Activated CD8-positive, alpha-beta memory T cell treated with anti-CD3 and anti-CD28 coated beads for 48 hours (primary cell): Measurements from ENCODE around the gene COX15.
"Not testable (repeated sequence)": the region's sequence is repeated elsewhere in the genome, so short reads cannot be mapped to it uniquely, and the experiment has no call there.

Source experiments
- DNase-seq, 3 experiments: peaks; one replicate each; pipeline ENCODE4 v3.0.0-alpha.2; 2020; ENCODE audit warnings: low read depth in 2 of 3, low spot score in 2 of 3

Gene COX15

DNA sequence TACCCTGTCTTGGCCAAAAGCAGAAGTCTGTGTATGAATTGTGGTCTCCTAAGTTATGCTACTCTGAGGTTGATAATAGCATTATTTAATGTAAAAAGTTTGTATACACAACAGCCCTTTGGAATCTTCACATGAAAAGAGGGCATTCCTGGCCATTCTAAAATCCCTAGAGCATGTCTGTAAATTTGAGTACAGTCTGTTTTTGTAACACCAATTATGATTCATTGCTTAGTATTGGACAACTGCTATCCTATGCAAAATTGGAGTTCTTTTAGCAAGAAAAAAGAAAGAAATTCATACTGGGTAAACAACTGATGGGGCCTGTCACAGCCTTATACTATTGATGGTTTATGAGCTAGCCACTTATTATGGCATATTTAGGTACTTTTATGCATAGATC lies 10.3 kb upstream of the COX15 start:
- no peak for DNase-seq

DNA sequence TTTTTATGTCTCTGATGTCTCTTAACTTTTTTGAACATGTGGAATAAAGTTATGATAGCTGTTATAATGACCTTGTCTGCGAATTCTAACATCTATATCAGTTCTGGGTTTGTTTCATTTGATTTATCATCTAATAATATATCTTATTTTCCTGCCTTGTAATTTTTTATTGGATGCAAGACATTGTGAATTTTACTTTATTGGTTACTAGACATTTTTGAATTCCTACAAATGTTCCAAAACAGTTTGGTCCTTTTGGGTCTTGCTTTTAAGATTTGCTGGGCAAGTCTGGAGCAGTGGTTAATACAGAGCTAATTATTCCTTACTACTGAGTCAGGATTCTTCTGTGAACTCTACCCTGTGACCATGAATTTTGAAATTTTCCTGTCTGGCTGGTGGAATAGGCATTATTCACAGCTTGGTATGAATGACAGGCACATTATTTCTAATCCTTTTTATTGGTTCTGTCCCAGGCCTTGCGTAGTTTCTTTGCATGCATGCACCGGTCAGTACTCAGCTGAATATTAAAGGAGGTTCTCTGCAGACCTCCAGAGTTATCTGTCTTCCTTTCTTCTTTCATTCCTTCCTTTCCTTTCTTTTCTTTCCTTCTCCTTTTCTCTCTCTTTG lies 9.1 kb upstream of the COX15 start:
- no peak for DNase-seq

DNA sequence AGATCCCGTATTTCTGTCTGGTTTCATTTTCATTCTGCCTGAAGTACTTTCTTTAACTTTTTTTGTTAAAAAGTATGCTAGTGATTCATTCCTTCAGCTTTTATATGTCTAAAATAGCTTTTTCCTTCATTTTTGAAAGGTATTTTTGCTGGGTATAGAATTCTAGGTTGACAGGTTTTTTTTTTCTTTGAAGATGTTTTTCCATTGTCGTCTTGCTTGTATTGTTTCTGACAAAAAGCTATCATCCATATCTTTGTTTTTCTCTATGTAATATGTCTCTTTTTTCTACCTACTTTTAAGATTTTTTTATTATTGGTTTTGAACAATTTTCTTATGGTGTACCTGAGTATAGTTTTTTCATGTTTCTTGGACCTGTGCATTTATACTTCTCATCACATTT lies 8.3 kb upstream of the COX15 start:
- no peak for DNase-seq

DNA sequence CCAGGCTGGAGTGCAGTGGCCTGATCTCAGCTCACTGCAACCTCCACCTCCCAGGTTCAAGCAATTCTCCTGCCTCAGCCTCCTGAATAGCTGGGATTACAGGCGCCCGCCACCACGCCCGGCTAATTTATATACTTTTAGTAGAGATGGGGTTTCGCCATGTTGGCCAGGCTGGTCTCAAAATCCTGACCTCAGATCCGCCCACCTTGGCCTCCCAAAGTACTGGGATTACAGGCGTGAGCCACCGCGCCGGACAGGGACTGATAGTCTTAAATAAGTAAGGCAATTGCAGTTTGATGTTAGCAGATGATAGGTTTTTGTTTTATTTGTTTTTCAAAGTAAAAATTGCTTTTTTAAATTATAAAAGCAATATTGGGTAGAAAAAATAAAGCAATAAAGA lies 2.2 kb upstream of the COX15 start:
- DNase-seq, result not testable (repeated sequence)

DNA sequence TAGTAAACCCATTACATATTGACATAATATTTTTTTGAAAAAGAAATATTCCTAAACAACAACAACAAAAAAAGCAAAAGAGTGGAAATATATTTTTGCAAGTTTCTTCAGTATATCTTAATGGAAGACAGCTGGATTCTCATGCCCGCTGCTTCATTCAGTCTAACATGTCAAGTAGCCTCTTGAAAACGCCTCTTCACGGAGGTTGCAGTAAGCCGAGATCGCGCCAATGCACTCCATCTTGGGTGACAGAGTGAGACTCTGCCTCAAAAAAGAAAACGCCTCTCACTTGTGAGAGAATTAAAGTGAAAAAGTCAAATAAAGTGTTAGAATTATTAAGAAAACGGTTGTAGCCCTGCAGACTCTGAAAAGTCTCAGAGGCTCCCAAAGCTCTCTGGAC lies 1.4 kb upstream of the COX15 start:
- DNase-seq, result no peak

DNA sequence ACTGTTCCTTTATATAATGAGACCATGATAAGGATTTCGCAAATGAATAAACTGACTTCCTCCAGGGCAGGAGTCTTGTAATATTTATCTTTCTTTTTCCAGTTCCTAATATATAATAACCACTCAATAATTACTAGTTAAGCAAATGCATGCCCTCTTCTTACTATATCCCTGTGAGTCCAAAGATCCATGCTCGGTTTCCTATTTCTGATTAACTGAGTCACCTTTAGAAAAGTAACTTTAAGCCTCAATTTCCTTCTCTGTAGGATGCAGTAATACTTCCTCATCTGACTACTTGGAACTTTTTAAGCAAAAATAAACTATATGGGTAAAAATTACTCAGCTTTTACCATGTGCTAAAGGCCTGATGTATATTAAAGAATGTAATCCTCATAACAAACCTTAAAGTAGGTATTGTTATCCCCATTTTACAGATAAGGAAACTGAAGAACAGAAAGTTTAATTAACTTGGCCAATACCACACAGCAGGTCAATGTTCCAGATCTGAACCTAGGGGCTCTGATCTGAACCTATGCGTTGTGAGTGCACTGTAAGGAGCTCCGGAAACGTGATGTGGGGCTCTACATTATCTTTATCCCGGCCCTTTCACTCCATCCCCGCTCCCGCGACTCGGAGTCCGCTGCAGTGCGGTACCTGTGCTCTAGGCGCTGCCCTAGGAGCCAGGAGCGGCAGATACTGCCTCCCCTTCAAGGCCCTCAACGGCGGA lies 458 bp downstream of the COX15 start:
- no peak for DNase-seq

DNA sequence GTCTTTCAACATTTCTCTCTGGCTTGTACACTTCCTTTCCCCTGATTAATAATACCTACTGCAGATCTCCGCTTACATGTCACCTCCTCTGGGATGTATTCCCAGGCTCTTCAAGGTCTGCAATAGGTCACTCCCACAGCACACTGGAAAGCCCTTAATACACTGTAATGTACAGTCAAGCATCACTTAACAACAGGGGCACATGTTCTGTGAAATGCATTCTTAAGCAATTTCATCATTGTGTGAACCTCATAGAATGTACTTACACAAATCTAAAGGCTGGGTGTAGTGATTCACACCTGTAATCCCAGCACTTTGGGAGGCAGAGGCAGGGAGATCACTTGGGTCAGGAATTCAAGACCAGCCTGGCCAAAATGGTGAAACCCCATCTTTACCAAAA lies 1.9 kb downstream of the COX15 start:
- DNase-seq, result no peak

DNA sequence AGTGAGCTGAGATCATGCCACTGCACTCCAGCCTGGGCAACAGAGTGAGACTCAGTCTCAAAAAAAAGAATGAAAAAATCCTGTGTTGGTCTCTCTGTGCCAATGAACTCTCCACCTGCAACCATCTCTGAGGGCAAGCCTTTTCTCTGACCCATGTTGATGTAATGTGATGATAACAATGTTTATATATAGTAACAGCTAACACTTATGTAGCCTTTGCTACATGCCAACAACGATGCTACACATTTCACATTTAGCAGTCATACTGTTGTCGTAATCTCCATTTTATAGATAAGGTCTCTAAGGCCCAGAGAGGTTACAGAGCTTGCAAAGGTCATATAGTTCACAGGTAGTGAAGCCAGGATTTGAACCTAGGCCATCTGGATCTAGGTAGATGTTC lies 11.5 kb downstream of the COX15 start:
- no peak for DNase-seq

DNA sequence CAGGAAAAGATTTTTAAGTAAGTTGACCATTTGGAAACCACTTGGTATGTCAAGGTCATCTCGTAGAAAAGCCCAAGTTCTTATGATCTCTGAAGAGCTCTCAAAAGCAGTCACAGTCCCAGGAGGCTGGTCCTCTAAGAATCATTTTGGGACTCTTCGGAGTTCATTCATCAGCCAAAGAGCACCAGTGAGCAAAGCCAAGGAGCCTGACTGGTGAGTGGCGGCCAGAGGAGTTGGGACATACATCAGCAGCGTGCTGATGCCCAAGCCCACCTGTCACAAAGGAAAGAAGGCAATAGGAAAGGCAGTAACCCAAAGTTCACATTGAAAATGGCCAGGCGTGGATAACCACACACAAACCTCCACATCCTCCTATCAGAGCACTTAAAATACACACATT lies 17.5 kb downstream of the COX15 start:
- DNase-seq, result no peak

DNA sequence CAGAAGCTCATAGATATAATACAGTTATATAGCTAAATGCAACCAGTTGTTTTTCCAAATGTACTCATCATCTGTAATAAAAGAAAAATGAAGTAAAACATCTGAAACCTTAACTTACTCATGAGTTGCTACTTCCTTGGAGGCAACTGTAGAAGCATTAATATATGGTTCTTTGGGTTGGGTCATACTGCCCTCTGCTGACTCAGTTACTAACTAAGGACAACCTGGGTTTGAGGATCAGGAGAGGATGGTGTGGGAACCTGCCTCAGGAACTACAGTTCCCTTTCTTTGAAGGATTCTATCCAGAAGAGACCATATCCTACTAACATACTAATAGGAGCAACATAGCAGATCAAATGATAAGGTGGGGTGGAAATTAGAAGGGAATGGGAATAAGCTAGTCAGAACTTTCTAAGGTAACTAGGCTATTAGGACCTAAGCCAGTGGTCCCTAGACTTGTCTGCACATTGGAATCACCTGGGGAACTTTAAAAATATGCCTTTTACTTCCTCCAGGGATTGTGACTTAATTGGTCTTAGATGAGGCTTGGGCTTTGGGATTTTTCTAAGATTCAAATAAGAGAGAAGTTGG lies 20.7 kb downstream of the COX15 start:
- no peak for DNase-seq

DNA sequence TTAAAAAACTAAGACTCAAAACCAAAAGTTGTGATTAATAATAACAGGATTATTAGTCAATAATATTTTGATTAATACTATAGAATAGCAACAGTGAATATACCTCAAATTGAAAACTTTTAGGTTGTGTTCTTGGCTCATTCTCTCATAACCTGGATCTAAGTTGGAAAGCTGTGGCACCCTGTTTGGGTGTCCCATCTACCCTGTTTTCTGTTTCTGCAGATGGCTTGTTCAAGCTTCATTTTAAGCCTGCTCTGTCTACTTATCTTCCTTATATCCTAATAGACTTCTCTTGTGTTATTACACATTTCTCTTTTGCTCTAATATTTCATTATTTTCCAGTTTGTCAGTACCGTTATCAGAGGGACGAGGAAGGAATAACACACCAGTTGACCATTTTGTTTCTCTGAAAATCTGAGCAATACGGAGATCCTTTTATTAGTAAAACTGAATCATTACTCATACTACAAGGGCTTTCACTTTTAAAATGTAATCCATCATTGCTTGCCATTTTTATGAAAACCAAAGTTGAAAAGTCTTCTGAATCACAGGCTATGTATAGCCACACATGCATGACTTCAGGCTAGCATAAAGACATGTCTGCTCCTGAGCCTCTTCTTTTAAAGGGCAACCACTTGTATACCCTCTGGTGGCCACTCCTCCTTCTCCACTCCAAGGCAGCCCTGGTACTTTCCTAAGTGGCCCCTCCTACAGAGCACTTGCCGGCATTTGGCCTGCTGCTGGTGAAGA lies 22.3 kb downstream of the COX15 start:
- DNase-seq, result no peak

DNA sequence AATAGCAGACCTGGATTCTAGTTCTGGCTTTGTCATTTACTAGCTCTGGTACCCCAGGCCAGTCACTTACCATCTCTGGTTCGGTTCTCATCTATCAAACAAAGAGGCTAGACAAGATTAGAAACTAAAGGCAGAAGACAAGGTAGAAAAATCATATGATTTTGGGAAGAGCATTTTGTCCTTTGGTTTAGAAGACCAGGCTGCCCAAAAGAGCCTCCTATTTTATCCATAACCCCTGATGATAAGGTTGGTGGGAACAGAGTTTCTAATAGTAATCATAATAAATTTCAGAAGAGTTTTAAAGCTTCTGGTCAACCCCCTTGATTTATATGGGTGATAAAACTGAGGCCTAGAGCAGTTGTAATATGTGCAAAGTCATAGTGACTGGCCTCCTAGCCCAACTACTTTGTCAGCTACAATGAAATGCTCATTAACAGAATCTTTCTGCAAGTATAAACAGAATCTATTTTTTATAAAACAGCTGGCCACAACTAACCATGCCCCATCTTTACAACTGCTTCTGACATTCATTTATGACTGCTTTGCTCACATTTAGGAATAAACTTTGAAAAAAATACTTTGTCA lies 23.4 kb downstream of the COX15 start:
- DNase-seq, result no peak

DNA sequence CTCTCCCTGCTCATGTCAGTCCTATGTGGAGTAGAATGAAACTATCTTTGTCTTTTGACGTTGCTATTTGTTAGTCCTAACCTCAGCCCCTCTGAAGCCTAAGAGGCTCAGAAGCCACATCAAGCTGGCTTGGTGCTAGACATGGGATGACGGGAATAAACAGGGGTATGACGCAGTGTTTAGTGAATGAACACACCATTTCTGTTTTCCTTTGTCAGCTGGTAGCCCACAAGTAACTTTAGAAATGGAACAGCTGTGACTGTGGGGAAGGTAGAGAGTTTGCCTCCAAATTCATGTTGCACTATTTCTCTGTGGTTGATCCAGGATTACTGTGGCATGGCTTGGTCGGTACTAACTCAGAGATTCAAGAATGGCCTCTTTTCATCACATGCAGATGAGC lies 31.3 kb downstream of the COX15 start:
- no peak for DNase-seq

DNA sequence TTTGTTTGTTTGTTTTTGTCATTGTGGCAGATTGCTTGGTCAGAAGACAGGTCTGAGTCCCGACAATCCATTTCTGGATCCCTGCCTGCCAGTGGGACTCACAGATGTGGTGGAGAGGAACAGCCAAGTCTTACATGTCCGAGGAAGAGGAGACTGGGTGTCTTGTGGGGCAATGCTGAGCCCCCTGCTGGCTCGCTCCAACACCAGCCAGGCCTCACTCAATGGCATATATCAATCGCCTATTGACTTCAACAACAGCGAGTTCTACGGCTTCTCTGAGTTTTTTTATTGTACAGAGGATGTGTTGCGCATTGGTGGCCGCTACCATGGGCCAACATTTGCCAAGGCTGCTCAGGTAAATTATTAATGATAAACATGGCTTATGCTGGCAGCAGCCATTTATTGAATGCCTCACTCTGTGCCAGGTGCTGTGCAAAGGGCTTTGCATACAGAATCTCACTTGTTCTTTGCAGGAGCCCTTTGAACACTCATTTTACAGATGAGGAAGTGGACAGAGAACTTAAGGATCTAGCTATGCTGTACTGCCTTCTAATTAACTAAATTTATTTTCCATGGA lies 33.3 kb downstream of the COX15 start:
- DNase-seq, result no peak

DNA sequence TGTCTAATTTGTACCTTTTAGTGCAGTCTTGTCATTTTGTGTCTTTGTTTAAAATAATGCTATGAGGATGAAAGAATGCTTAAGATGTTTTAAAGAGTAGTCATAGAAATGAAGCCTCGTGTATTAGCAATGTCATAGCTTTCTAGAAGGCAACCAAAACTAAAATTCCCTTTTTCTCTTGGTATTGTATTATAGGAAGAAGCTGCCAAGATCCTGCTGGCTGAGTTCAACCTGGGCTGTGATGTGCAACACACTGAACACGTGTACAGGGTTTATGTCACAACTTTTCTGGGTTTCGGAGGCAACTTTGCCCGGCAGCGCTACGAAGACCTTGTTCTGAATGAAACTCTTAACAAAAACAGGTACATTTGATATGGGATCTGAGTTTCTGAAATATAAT lies 36.2 kb downstream of the COX15 start:
- no peak for DNase-seq

DNA sequence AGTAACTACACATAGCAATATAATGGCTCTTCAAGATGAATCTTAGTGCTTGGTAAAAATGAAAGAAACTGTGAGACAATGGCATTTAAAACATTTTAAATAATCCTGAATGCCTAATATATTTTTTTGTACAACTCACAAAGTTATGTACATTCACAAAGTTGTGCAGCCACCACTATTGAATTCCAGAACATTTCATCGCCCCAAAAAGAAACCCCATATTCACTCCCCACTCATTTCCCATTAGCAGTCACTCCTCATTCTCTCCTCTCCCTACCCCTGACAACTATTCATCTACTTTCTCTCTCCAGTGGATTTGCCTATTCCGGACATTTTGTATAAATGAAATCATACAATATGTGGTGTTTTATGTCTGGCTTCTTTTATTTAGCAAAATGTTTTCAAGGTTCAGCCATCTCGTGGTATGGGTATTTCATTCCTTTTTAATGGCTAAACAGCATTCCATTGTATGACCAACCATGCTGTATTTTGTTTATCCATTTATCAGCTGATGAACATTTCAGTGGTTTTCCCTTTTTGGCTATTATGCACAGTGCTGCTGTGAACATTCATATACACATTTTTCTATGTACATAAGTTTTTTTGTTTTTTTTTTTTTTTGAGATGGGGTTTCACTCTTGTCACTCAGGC lies 37.9 kb downstream of the COX15 start:
- no peak for DNase-seq

DNA sequence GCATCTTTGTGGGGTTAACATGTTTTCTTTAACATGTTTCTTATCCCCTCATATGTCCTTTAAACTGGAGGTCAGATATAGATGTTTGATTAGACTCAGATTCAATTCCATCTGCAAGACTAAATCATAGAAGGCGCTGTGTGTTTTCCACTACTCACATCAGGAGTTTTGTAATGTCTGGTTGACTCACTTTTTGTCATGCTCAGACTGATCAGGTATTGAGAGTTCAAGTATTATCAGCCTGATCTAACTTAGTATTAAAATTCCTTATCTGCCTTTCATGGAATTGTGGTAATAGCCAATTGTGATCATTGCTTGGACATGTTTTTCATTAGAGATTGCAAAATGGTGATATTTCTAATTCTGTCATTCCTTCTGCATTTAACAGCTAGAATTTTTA lies 42.5 kb downstream of the COX15 start:
- no peak for DNase-seq

DNA sequence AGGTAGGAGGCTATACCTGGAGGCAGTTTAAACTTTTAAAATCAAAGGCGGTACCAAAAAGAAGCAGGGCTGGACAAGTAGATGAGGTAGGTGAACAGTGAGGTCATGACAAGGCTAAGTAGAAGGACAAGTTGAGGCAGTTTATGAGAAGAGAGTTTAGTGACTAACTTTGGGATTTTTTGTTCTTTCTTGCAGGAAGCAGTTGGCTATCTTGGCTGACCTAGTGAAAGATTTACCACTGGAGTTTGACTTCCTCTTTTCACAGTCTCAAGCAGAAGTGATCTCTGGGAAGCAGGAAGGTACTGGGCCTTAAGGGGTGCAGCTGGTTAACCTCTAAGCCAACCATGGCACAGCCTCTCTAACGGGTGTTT lies 46.3 kb downstream of the COX15 start:
- no peak for DNase-seq

DNA sequence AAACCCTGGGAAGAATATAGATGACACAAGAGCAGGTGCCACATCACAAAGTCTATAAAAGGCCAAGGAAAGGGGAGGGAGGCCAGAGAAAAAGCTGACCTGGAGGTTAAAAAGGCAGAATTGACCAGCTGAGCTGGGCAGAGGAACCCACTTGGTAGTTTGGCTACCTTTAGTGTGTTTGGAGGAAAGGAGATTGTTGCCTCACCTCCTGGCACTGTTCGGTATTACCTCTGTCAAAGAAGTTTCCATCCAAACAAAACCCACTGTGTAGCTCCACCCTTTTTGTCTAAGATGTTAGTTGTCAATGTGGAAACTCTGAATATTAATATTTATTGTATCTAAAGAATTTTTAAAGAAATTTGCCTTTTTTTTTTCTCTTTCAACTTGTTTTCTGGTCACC lies 49.2 kb downstream of the COX15 start:
- no peak for DNase-seq
